Upper lobe of right lung (tissue), 1 donor: ENCODE measurements around the gene DRAP1. TPM values are rescaled to one million over a fixed set of nuclear protein-coding genes. Genes with fewer than 3 reads are reported as not detected.

ENCODE experiments used
- ATAC-seq: fragments of 200-7000 bp; cut with Tn5 transposase; one replicate; pipeline ENCODE4 v1.9.1; 2020; ENCODE audit warnings: mild to moderate bottlenecking, moderate library complexity
- DNase-seq: peaks from one replicate; pipeline ENCODE4 v3.0.0-alpha.2; 2020
- H3K27ac ChIP-seq: fragments of 200-600 bp; one replicate; pipeline ENCODE4 v1.8.0; 2022
- H3K27me3 ChIP-seq: fragments of 200-600 bp; one replicate; pipeline ENCODE4 v1.8.0; 2022; ENCODE audit warnings: mild to moderate bottlenecking
- H3K36me3 ChIP-seq: fragments of 200-600 bp; one replicate; pipeline ENCODE4 v1.8.0; 2022
- H3K4me1 ChIP-seq: fragments of 200-600 bp; one replicate; pipeline ENCODE4 v1.8.0; 2022
- H3K4me3 ChIP-seq: fragments of 200-600 bp; one replicate; pipeline ENCODE4 v1.8.0; 2022; ENCODE audit warnings: mild to moderate bottlenecking
- H3K9me3 ChIP-seq: fragments of 200-600 bp; one replicate; pipeline ENCODE4 v1.8.0; 2022
- intact Hi-C: fragments of 100-400 bp; cut with DNase I; formaldehyde crosslinking; loops from one replicate; pipeline ENCODE4 v1.11.0; 2022
- total RNA-seq: library from RNA; stranded (reverse); fragmentation: NEBNext Ultra II Directional; extraction: Animal tissue kit (Norgen Biotek cat#: 25700); gene quantifications from one replicate; pipeline ENCODE4 v1.2.1, GENCODE V29; 2021
- TF ChIP-seq, protein P1 (sequence below): fragments of 200-600 bp; IDR thresholded peaks from one replicate; pipeline ENCODE4 v1.8.0; 2022; ENCODE audit warnings: antibody characterized with exemption
- donor health status: DM: no; HTN: yes; CAD: no; lungs with severe emphysema.

Gene DRAP1
- total RNA-seq, 1 donor from 2014 or later: 62.8 TPM

DNA sequence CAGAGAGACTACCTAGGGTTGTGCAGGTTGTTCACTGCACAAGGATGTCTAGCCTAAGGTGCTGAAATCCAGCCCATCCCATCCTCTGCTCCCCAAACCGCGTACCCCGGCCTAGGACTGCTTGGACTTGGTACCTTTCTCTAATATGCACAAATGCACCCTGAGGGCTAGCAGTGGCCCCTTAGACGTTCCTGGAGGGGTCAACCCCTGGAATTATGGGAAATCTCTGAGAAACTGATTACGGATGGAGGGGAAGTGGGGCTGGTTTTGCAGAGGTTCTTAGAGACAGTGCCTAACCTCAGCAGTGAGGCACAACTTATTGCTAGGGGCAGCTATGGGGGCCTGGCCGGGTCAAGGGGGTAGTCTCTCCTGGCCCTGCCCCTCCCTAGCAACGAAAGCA, 2.8 kb upstream of the DRAP1 start:
- ATAC-seq (no peak), DNase-seq (no peak)
- no peaks in the 10 kb centered on the region for H3K36me3 ChIP-seq
- no peak overlapping the region for H3K27ac ChIP-seq
- intact Hi-C loops: no loop called here
- TF ChIP-seq, protein P1, sequence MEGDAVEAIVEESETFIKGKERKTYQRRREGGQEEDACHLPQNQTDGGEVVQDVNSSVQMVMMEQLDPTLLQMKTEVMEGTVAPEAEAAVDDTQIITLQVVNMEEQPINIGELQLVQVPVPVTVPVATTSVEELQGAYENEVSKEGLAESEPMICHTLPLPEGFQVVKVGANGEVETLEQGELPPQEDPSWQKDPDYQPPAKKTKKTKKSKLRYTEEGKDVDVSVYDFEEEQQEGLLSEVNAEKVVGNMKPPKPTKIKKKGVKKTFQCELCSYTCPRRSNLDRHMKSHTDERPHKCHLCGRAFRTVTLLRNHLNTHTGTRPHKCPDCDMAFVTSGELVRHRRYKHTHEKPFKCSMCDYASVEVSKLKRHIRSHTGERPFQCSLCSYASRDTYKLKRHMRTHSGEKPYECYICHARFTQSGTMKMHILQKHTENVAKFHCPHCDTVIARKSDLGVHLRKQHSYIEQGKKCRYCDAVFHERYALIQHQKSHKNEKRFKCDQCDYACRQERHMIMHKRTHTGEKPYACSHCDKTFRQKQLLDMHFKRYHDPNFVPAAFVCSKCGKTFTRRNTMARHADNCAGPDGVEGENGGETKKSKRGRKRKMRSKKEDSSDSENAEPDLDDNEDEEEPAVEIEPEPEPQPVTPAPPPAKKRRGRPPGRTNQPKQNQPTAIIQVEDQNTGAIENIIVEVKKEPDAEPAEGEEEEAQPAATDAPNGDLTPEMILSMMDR: no peak
- H3K27me3 ChIP-seq: no peaks in the 10 kb centered on the region
- no peak overlapping the region for H3K4me3 ChIP-seq
- H3K4me1 ChIP-seq: peaks cover 55% of the 10 kb centered on the region
- H3K9me3 ChIP-seq: no peaks in the 10 kb centered on the region

DNA sequence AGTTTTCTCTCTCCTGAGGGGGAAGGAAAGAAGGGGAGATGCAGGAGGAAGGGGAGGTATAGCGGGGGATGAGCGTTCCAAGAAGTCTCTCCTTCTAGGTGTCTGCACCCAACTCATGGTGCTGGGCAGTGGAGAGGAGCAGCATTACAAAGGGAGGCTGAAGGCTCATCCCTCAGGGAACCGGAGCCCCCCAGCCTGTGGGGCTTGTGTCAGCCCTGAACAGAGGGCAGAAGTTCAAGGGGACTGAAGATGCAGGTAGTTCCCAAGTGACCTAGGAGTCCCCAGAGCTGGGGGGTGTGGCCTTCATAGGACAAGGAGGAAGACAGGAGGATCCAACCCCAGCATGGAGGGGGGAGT, 2.2 kb upstream of the DRAP1 start:
- Histone ChIP-seq H3K4me3 (peak overlapping the region; percentile 89), H3K27ac (no peak overlapping the region), H3K27me3 (no peaks in the 10 kb centered on the region), H3K36me3 (peaks cover 1% of the 10 kb centered on the region), H3K9me3 (no peaks in the 10 kb centered on the region), H3K4me1 (peaks cover 49% of the 10 kb centered on the region)
- TF ChIP-seq, protein P1: no peak
- intact Hi-C loops: no loop called here
- no peak for DNase-seq
- no peak for ATAC-seq

DNA sequence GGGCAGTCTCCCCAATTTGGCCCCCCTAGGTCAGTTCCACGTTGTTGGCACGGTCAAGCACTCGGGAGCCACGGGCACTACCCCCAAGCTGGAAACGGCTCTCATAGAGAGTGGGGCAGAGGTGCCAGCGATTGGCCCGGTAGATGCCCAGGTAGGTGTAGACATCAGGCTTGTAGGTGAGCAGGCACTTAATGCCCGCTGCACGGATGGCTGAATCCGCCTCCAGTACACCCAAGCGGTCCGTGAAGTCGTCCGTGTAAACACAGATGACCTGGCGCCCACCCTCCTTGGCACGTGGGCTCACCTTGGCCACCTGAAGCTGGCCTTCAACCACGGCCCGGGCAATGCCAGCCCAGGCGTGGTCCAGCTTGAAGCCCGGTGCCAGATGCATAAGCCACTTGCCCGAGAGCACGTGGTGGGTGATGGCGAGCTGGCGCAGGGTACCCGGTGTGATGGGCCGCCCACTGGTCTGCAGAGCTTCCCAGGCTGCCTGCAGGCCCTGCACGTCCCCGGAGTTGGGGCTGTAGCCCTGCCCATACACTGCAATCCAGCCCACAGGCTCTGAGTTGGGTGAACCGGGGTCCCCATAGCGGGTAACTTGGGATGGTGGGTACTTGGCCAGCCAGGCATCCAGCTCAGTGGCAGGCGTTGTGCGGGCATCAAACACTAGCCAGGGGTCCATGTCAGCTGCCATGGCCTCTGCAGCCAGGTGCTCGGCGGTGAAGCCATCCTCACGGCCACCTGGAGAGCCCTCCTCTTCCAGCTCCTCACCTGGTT, 1.6 kb upstream of the DRAP1 start:
- peak overlapping the region; percentile 89 for H3K4me3 ChIP-seq
- TF ChIP-seq, protein P1: no peak
- intact Hi-C loops: no loop called here
- ATAC-seq (no peak), DNase-seq (peak; percentile 67)
- H3K27ac ChIP-seq: peak overlapping the region; percentile 94
- no peaks in the 10 kb centered on the region for H3K9me3 ChIP-seq
- H3K36me3 ChIP-seq: peaks cover 7% of the 10 kb centered on the region
- H3K4me1 ChIP-seq: peaks cover 48% of the 10 kb centered on the region
- H3K27me3 ChIP-seq: no peaks in the 10 kb centered on the region

DNA sequence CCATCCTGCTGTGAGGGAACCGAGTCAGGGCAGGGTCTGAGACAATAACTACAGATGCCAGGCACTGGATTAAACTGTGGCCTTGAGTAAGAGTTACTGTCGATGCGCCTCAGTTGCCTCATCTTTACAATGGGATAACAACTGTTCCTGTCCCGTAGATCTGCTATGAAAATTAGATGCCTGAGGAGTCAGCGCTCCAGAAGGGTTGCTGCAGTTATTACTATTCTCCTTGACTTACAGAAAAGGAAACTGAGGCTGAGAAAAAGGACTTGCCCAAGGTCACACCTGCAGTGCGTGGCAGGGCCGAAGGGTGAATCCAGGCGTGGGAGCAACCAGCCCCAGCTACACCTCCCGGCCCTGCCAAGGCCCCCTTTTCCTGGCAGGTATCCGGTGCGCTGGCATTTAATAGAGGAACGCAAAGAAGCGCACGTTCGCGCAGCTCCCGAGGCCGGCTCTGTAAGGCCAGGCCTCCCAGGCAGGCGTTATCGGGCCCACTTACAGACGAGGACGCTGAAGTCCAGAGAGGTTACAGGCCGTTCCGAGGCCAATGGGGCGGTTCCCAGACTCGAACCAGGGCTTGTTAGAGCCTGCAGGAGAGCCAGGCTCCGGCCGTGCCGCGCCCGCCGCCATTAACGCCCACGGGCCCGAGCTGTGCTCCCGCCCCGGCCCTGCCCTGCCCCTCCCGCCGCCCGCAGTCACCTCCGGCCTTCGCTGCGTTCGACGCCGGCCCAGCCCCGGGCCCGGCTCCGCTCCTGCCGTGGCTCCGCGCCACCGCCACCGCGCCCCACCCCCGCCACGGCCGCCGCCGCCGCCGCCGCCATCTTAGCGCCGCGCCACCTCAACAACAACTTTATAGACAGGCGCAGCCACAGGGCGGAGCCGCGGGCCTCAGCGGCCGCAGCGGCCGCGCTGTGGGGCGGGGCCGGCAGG, 750 bp upstream of the DRAP1 start, which contains the start of gene C11orf68:
Gene C11orf68, minus strand, starts transcription at position 852 of the 930 bp plus-strand sequence. Its CDS starts 31 bp downstream, at position 821.
- intact Hi-C loops: no loop called here
- Histone ChIP-seq H3K4me3 (peak within 1 kb of the TSS; percentile 98), H3K27me3 (no peaks in the 10 kb centered on the region), H3K9me3 (no peaks in the 10 kb centered on the region), H3K4me1 (peaks cover 48% of the 10 kb centered on the region), H3K27ac (peak within 1 kb of the TSS; percentile 94), H3K36me3 (peaks cover 15% of the 10 kb centered on the region)
- TF ChIP-seq, protein P1: no peak
- ATAC-seq (no peak), DNase-seq (no peak)

DNA sequence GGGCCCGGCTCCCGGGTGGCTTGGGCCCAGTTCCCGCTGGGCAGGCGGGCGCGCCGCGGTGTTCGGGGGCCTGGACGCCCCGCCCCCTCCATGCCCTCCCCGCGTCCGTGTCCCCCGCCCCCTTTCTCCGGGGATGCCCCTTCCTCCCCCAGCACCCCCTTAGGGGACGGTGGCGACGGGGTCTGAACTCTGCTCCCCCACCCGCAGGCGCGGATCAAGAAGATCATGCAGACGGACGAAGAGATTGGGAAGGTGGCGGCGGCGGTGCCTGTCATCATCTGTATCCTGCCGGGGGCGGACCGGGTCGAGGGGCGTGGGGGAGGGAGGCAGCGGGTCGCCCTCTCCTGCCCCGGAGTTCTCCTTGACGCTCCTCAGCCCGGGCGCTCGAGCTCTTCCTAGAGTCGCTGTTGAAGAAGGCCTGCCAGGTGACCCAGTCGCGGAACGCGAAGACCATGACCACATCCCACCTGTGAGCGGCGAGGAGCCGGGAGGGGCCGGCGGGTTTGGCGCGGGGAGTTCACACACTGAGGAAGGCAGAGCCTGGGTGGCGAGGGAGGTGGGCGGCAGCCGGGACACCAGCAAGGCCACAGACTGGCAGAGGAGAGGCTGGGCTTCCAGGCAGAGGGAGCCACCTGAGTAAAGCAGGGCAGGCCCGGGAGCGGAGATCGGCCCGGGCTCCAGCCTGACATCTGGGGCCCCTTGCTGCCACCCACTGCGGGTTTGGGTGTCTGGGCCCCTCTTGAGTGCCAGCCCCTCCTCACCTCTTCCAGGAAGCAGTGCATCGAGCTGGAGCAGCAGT, 546 bp downstream of the DRAP1 start:
- intact Hi-C loops: loop anchor here (10.0 kb wide), 1 partner anchor 55 kb away; no protein-coding TSS in a partner anchor
- H3K9me3 ChIP-seq: no peaks in the 10 kb centered on the region
- DNase-seq (no peak), ATAC-seq (peak; percentile 42)
- H3K4me1 ChIP-seq: peaks cover 47% of the 10 kb centered on the region
- H3K4me3 ChIP-seq: peak overlapping the region; percentile 98
- H3K27ac ChIP-seq: peak overlapping the region; percentile 81
- TF ChIP-seq, protein P1: no peak
- H3K27me3 ChIP-seq: no peaks in the 10 kb centered on the region
- H3K36me3 ChIP-seq: peaks cover 16% of the 10 kb centered on the region
